ENCODE data around the gene G6PC3.
A peak's percentile ranks its signal among the peaks of the same experiment; 100 is the strongest.

The G6PC3 gene

GRCh38 chr17:44115585-44116415 is 45.3 kb downstream of the G6PC3 start:
- TF ChIP-seq CTCF (IDR thresholded peaks at IDR 0.05): peak; percentile 46

GRCh38 chr17:44117351-44117750 is 46.8 kb downstream of the G6PC3 start:
- TF ChIP-seq CTCF (IDR thresholded peaks at IDR 0.05): no peak

- no peak for TF ChIP-seq CTCF (IDR thresholded peaks at IDR 0.05)
These were observed 48.0 kb downstream of the G6PC3 start for GRCh38 chr17:44118427-44119050.

- TF ChIP-seq CTCF (IDR thresholded peaks at IDR 0.05): no peak
These were observed 48.5 kb downstream of the G6PC3 start for GRCh38 chr17:44119062-44119461.

GRCh38 chr17:44119798-44120197 is 49.3 kb downstream of the G6PC3 start:
- no peak for TF ChIP-seq CTCF (IDR thresholded peaks at IDR 0.05)

GRCh38 chr17:44120851-44121605 is 50.5 kb downstream of the G6PC3 start:
- no peak for TF ChIP-seq CTCF (IDR thresholded peaks at IDR 0.05)

GRCh38 chr17:44121997-44122815 is 51.7 kb downstream of the G6PC3 start:
- no peak for TF ChIP-seq CTCF (IDR thresholded peaks at IDR 0.05)

All from LNCAP (cell line).